Mesendoderm (in vitro differentiated cells): Measurements from ENCODE around the gene GALNTL6.

ENCODE experiments used
- DNase-seq: peaks from one replicate; pipeline ENCODE4 v3.0.0; 2013
- H2AK5ac ChIP-seq: 2 replicates; pipeline ENCODE4 v1.6.1; 2013; ENCODE audit warnings: low read length, inconsistent platforms
- H2BK120ac ChIP-seq: 2 replicates; pipeline ENCODE4 v1.6.1; 2013; ENCODE audit warnings: low read depth, mild to moderate bottlenecking, low read length, moderate library complexity, mixed read lengths
- H2BK15ac ChIP-seq: replicated peaks from 2 replicates; pipeline ENCODE4 v1.6.1; 2013; ENCODE audit warnings: low read depth, mild to moderate bottlenecking, moderate library complexity
- H2BK5ac ChIP-seq: 2 replicates; pipeline ENCODE4 v1.6.1; 2013; ENCODE audit warnings: low read length, inconsistent platforms
- H3K18ac ChIP-seq: 2 replicates; pipeline ENCODE4 v1.6.1; 2013; ENCODE audit warnings: mild to moderate bottlenecking, low read length, mixed read lengths
- H3K23ac ChIP-seq: one replicate; pipeline ENCODE4 v1.6.1; 2013; ENCODE audit warnings: low read length
- H3K27ac ChIP-seq: 2 replicates; pipeline ENCODE4 v1.5.1; 2013; ENCODE audit warnings: low read depth, mild to moderate bottlenecking, inconsistent platforms, low read length, moderate library complexity
- H3K27me3 ChIP-seq: 2 replicates; pipeline ENCODE4 v1.6.1; 2013; ENCODE audit warnings: low read length, control low read depth, mild to moderate bottlenecking, inconsistent platforms; ENCODE audit not compliant: insufficient read depth, poor library complexity
- H3K36me3 ChIP-seq: 2 replicates; pipeline ENCODE4 v1.6.1; 2013; ENCODE audit warnings: low read length, inconsistent platforms; ENCODE audit not compliant: control insufficient read depth, insufficient read depth
- H3K4ac ChIP-seq: one replicate; pipeline ENCODE4 v1.6.1; 2013; ENCODE audit warnings: low read depth, mild to moderate bottlenecking, low read length, moderate library complexity
- H3K4me1 ChIP-seq: 2 replicates; pipeline ENCODE4 v1.6.1; 2013; ENCODE audit warnings: low read depth, low read length, inconsistent platforms; ENCODE audit not compliant: control insufficient read depth
- H3K4me2 ChIP-seq: 2 replicates; pipeline ENCODE4 v1.6.1; 2013; ENCODE audit warnings: low read length
- H3K4me3 ChIP-seq: 2 replicates; pipeline ENCODE4 v1.5.1; 2013; ENCODE audit warnings: mild to moderate bottlenecking, low read length
- H3K56ac ChIP-seq: one replicate; pipeline ENCODE4 v1.6.1; 2013; ENCODE audit warnings: low read length
- H3K79me1 ChIP-seq: 2 replicates; pipeline ENCODE4 v1.6.1; 2013; ENCODE audit warnings: low read length, inconsistent platforms
- H3K79me2 ChIP-seq: 2 replicates; pipeline ENCODE4 v1.6.1; 2013; ENCODE audit warnings: mild to moderate bottlenecking, low read length; ENCODE audit not compliant: control insufficient read depth, insufficient read depth
- H3K9ac ChIP-seq: 2 replicates; pipeline ENCODE4 v1.6.1; 2013; ENCODE audit warnings: low read length, inconsistent platforms
- H4K5ac ChIP-seq: one replicate; pipeline ENCODE4 v1.6.1; 2013; ENCODE audit warnings: low read length
- H4K8ac ChIP-seq: one replicate; pipeline ENCODE4 v1.6.1; 2013; ENCODE audit warnings: low read depth, mild to moderate bottlenecking, control low read depth, low read length, moderate library complexity
- WGBS: extraction: QIAGEN DNeasy Blood & Tissue Kit; methylation state at CpG from one replicate; pipeline ENCODE4 v1.1.7; 2013; ENCODE audit warnings: low lambda C conversion rate, missing lambda C conversion rate; ENCODE audit not compliant: insufficient coverage; ENCODE audit errors: extremely low coverage; 5-methylcytosine and 5-hydroxymethylcytosine counted together

GALNTL6 gene

GRCh38 chr4:172188248-172188988, 375.2 kb downstream of the GALNTL6 start:
- no peaks in the 10 kb centered on the region for H3K36me3 ChIP-seq
- H3K4me2 ChIP-seq = no peak overlapping the region
- no peak overlapping the region for H3K18ac ChIP-seq
- no peak overlapping the region for H2BK5ac ChIP-seq
- H2AK5ac ChIP-seq = no peak overlapping the region
- H3K23ac ChIP-seq = no peak overlapping the region
- H3K9ac ChIP-seq = no peak overlapping the region
- H3K4me1 ChIP-seq = no peaks in the 10 kb centered on the region
- H3K4ac ChIP-seq = no peak overlapping the region
- H4K8ac ChIP-seq = no peak overlapping the region
- no peak overlapping the region for H3K56ac ChIP-seq
- no peaks in the 10 kb centered on the region for H3K79me1 ChIP-seq
- H2BK120ac ChIP-seq = no peak overlapping the region
- WGBS = no CpG with 5 or more reads among the region's 6 CpGs
- no peak overlapping the region for H4K5ac ChIP-seq
- H3K27ac ChIP-seq = no peak overlapping the region
- H2BK15ac ChIP-seq = no peak overlapping the region
- no peak overlapping the region for H3K4me3 ChIP-seq
- peak; percentile 9 for DNase-seq
- H3K27me3 ChIP-seq = no peaks in the 10 kb centered on the region
- H3K79me2 ChIP-seq = no peaks in the 10 kb centered on the region

- no peak overlapping the region for H2BK15ac ChIP-seq
- H3K79me2 ChIP-seq = no peaks in the 10 kb centered on the region
- no peak overlapping the region for H3K18ac ChIP-seq
- H4K5ac ChIP-seq = no peak overlapping the region
- no peaks in the 10 kb centered on the region for H3K27me3 ChIP-seq
- H3K79me1 ChIP-seq = no peaks in the 10 kb centered on the region
- no peaks in the 10 kb centered on the region for H3K4me1 ChIP-seq
- H3K56ac ChIP-seq = no peak overlapping the region
- H2BK5ac ChIP-seq = no peak overlapping the region
- H3K9ac ChIP-seq = no peak overlapping the region
- H3K4me2 ChIP-seq = no peak overlapping the region
- no peak overlapping the region for H2BK120ac ChIP-seq
- H3K4me3 ChIP-seq = no peak overlapping the region
- no peak overlapping the region for H2AK5ac ChIP-seq
- H3K4ac ChIP-seq = no peak overlapping the region
- no peak overlapping the region for H4K8ac ChIP-seq
- no peak overlapping the region for H3K27ac ChIP-seq
- H3K36me3 ChIP-seq = no peaks in the 10 kb centered on the region
- peak; percentile 54 for DNase-seq
- H3K23ac ChIP-seq = no peak overlapping the region
Observed at GRCh38 chr4:172202480-172203076, 389.4 kb downstream of the GALNTL6 start.

- no peak overlapping the region for H2BK5ac ChIP-seq
- H3K18ac ChIP-seq = no peak overlapping the region
- H3K79me1 ChIP-seq = no peaks in the 10 kb centered on the region
- no peaks in the 10 kb centered on the region for H3K27me3 ChIP-seq
- H4K8ac ChIP-seq = no peak overlapping the region
- no peak overlapping the region for H2BK15ac ChIP-seq
- no peak overlapping the region for H2AK5ac ChIP-seq
- no peak for DNase-seq
- H3K36me3 ChIP-seq = no peaks in the 10 kb centered on the region
- no peak overlapping the region for H3K27ac ChIP-seq
- no peak overlapping the region for H3K9ac ChIP-seq
- H3K23ac ChIP-seq = no peak overlapping the region
- H3K4me1 ChIP-seq = no peaks in the 10 kb centered on the region
- no peak overlapping the region for H3K4me2 ChIP-seq
- no peaks in the 10 kb centered on the region for H3K79me2 ChIP-seq
- no peak overlapping the region for H3K4me3 ChIP-seq
- H3K4ac ChIP-seq = no peak overlapping the region
- WGBS = no CpG with 5 or more reads among the region's 3 CpGs
- H2BK120ac ChIP-seq = no peak overlapping the region
- H4K5ac ChIP-seq = no peak overlapping the region
- no peak overlapping the region for H3K56ac ChIP-seq
Observed at GRCh38 chr4:172207258-172207657, 394.1 kb downstream of the GALNTL6 start.

DNA sequence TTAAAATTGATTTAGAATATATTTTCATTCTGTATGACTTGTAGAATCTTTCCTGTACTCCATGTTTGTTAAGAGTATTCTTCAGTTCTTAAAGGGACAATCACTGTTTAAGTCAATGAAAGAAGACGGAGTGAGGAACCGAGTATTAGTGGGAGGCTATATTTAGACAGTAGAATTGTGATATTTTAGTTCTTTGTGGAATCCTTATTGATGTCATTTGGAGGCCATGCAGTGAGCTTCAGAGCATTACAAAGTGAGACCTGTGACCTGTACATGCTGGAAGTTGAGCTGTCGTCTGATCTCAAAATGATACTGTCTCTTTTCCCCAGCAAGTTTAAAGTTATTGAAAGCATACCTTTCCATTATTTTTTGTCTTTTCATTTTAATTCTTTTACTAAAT, 394.7 kb downstream of the GALNTL6 start:
- Histone ChIP-seq H2AK5ac (no peak overlapping the region), H2BK5ac (no peak overlapping the region), H3K56ac (no peak overlapping the region), H3K4me3 (no peak overlapping the region), H4K5ac (no peak overlapping the region), H3K79me1 (no peaks in the 10 kb centered on the region), H3K4ac (no peak overlapping the region), H3K18ac (no peak overlapping the region), H3K27me3 (no peaks in the 10 kb centered on the region), H3K9ac (no peak overlapping the region), H2BK15ac (no peak overlapping the region), H3K4me1 (no peaks in the 10 kb centered on the region), H3K4me2 (no peak overlapping the region), H2BK120ac (no peak overlapping the region), H3K23ac (no peak overlapping the region), H3K79me2 (no peaks in the 10 kb centered on the region), H3K27ac (no peak overlapping the region), H4K8ac (no peak overlapping the region), H3K36me3 (no peaks in the 10 kb centered on the region)
- no peak for DNase-seq
- WGBS = no CpG with 5 or more reads among the region's 3 CpGs

DNA sequence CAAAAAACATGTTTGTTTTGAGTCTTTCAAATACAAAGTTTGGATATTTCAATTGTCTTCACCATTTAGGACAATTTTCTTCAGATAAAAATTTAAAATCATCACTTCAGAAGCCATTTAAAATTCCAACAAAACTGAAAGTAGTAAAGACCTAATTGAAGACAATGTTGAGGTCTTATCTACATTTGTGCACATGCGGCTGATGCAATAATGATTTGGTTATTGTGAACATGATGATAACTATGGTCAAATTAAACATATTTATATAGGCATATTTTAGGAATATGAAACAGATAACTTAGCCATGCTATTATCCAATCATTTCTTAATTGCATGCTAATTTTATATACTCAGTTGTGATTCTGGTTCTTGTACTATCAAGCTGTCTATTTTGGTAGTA, 407.5 kb downstream of the GALNTL6 start:
- Histone ChIP-seq H3K27ac (no peak overlapping the region), H3K4me2 (no peak overlapping the region), H2BK120ac (no peak overlapping the region), H3K4me3 (no peak overlapping the region), H4K5ac (no peak overlapping the region), H2BK15ac (no peak overlapping the region), H3K79me2 (no peaks in the 10 kb centered on the region), H4K8ac (no peak overlapping the region), H3K27me3 (no peaks in the 10 kb centered on the region), H3K18ac (no peak overlapping the region), H3K36me3 (no peaks in the 10 kb centered on the region), H3K23ac (no peak overlapping the region), H3K79me1 (no peaks in the 10 kb centered on the region), H2BK5ac (no peak overlapping the region), H3K4ac (no peak overlapping the region), H3K56ac (no peak overlapping the region), H3K4me1 (no peaks in the 10 kb centered on the region), H2AK5ac (no peak overlapping the region), H3K9ac (no peak overlapping the region)
- WGBS = no CpG with 5 or more reads among the region's 1 CpG
- DNase-seq = no peak

DNA sequence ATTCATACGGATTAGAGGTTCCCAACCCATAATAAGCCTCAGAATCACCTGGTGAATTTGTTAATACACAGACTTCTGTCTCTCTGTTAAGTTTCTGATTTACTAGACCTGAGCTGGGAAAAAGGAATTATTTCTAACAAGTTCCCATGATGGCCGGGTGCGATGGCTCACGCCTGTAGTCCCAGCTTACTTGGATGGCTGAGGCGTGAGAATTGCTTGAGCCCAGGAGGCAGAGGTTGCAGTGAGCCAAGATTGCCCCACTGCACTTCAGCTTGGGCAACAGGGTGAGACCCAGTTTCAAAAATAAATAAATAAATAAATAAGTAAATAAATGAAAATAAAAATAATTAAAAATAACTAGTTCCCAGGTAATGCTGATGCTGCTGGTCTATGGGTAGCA, 412.3 kb downstream of the GALNTL6 start:
- Histone ChIP-seq H4K5ac (no peak overlapping the region), H3K18ac (no peak overlapping the region), H2AK5ac (no peak overlapping the region), H3K4me2 (no peak overlapping the region), H2BK15ac (no peak overlapping the region), H3K23ac (no peak overlapping the region), H3K4me3 (no peak overlapping the region), H4K8ac (no peak overlapping the region), H2BK5ac (no peak overlapping the region), H3K36me3 (no peaks in the 10 kb centered on the region), H2BK120ac (no peak overlapping the region), H3K79me2 (no peaks in the 10 kb centered on the region), H3K27ac (no peak overlapping the region), H3K79me1 (no peaks in the 10 kb centered on the region), H3K4me1 (no peaks in the 10 kb centered on the region), H3K27me3 (no peaks in the 10 kb centered on the region), H3K4ac (no peak overlapping the region), H3K9ac (no peak overlapping the region), H3K56ac (no peak overlapping the region)
- DNase-seq = peak; percentile 3
- no CpG with 5 or more reads among the region's 5 CpGs for whole genome bisulfite sequencing
